SK-N-MC (cell line): ENCODE measurements around the gene ARHGEF16.

Experiments used
- DNase-seq: peaks from one replicate; pipeline ENCODE4 v3.0.0-alpha.2; 2011; ENCODE audit warnings: low read depth, low spot score
- H3K27ac ChIP-seq: fragments of 200-600 bp; sonication (generic); 2 replicates; pipeline ENCODE4 v1.5.1; 2016; ENCODE audit warnings: mixed run types
- H3K36me3 ChIP-seq: fragments of 200-600 bp; sonication (generic); 2 replicates; pipeline ENCODE4 v1.6.1; 2017; ENCODE audit warnings: antibody characterized with exemption, low read length, mixed read lengths; ENCODE audit not compliant: insufficient read depth
- H3K4me3 ChIP-seq: fragments of 200-600 bp; sonication (generic); 2 replicates; pipeline ENCODE4 v1.5.1; 2016
- H3K9ac ChIP-seq: fragments of 200-600 bp; sonication (generic); 2 replicates; pipeline ENCODE4 v1.8.0; 2017; ENCODE audit warnings: mixed run types, mixed read lengths; ENCODE audit not compliant: insufficient read length
- H3K9me3 ChIP-seq: fragments of 200-600 bp; sonication (generic); 2 replicates; pipeline ENCODE4 v1.6.1; 2017; ENCODE audit warnings: low read depth, mild to moderate bottlenecking, antibody characterized with exemption, low read length, moderate library complexity, mixed read lengths
- EZH2 ChIP-seq: fragments of 200-600 bp; sonication (generic); IDR thresholded peaks from one replicate; pipeline ENCODE4 v1.6.1; 2017; ENCODE audit warnings: antibody characterized with exemption
- FOXP2 ChIP-seq: optimal IDR thresholded peaks from 2 replicates; pipeline ENCODE3; 2011; ENCODE audit warnings: mild to moderate bottlenecking, moderate library complexity; ENCODE audit not compliant: insufficient read depth; ENCODE audit errors: extremely low read length, control extremely low read depth
- POLR2AphosphoS5 ChIP-seq: IDR thresholded peaks from 2 replicates; pipeline ENCODE4 v1.6.1; 2012; ENCODE audit warnings: mild to moderate bottlenecking, low read depth, low read length, borderline replicate concordance

The ARHGEF16 gene

GRCh38 chr1:3427711-3428704 lies 26.5 kb upstream of the ARHGEF16 start:
- H3K36me3 ChIP-seq: no peaks in the 10 kb centered on the region
- no peak overlapping the region for H3K9ac ChIP-seq
- no peak for DNase-seq
- TF ChIP-seq FOXP2 (no peak), POLR2AphosphoS5 (no peak), EZH2 (no peak)
- H3K9me3 ChIP-seq: no peaks in the 10 kb centered on the region
- H3K27ac ChIP-seq: no peak overlapping the region
- no peak overlapping the region for H3K4me3 ChIP-seq

- no peak for TF ChIP-seq POLR2AphosphoS5
- no peak for TF ChIP-seq EZH2
- TF ChIP-seq FOXP2: no peak
- H3K36me3 ChIP-seq: no peaks in the 10 kb centered on the region
Observed at GRCh38 chr1:3428899-3429298, 25.6 kb upstream of the ARHGEF16 start.

GRCh38 chr1:3429320-3429719 lies 25.1 kb upstream of the ARHGEF16 start:
- no peak for TF ChIP-seq FOXP2
- TF ChIP-seq EZH2: no peak
- no peak for TF ChIP-seq POLR2AphosphoS5
- no peak overlapping the region for H3K4me3 ChIP-seq
- H3K9me3 ChIP-seq: no peaks in the 10 kb centered on the region
- H3K27ac ChIP-seq: no peak overlapping the region
- H3K9ac ChIP-seq: no peak overlapping the region
- H3K36me3 ChIP-seq: no peaks in the 10 kb centered on the region
- no peak for DNase-seq

More at GRCh38 chr1:3428899-3429298, 25.6 kb upstream of the ARHGEF16 start:
- Histone ChIP-seq H3K27ac (no peak overlapping the region), H3K9ac (no peak overlapping the region), H3K9me3 (no peaks in the 10 kb centered on the region), H3K4me3 (no peak overlapping the region)
- no peak for DNase-seq

GRCh38 chr1:3429766-3430165 lies 24.7 kb upstream of the ARHGEF16 start:
- no peak for TF ChIP-seq FOXP2
- TF ChIP-seq POLR2AphosphoS5: no peak
- Histone ChIP-seq H3K27ac (no peak overlapping the region), H3K9me3 (no peaks in the 10 kb centered on the region), H3K36me3 (no peaks in the 10 kb centered on the region), H3K4me3 (no peak overlapping the region), H3K9ac (no peak overlapping the region)
- no peak for DNase-seq

- TF ChIP-seq EZH2 (no peak), POLR2AphosphoS5 (no peak), FOXP2 (no peak)
- no peak for DNase-seq
- H3K9me3 ChIP-seq: no peaks in the 10 kb centered on the region
Observed at GRCh38 chr1:3430406-3430805, 24.1 kb upstream of the ARHGEF16 start.

GRCh38 chr1:3430820-3431219 lies 23.6 kb upstream of the ARHGEF16 start:
- no peak for DNase-seq
- Histone ChIP-seq H3K9ac (no peak overlapping the region), H3K9me3 (no peaks in the 10 kb centered on the region), H3K27ac (no peak overlapping the region), H3K36me3 (no peaks in the 10 kb centered on the region), H3K4me3 (no peak overlapping the region)
- TF ChIP-seq POLR2AphosphoS5 (no peak), EZH2 (no peak), FOXP2 (no peak)

More at GRCh38 chr1:3430406-3430805, 24.1 kb upstream of the ARHGEF16 start:
- Histone ChIP-seq H3K36me3 (no peaks in the 10 kb centered on the region), H3K4me3 (no peak overlapping the region), H3K9ac (no peak overlapping the region), H3K27ac (no peak overlapping the region)

- TF ChIP-seq EZH2: no peak
- TF ChIP-seq POLR2AphosphoS5: no peak
- TF ChIP-seq FOXP2: no peak
- DNase-seq: no peak
- no peak overlapping the region for H3K4me3 ChIP-seq
- H3K27ac ChIP-seq: no peak overlapping the region
- H3K9me3 ChIP-seq: no peaks in the 10 kb centered on the region
- no peaks in the 10 kb centered on the region for H3K36me3 ChIP-seq
- H3K9ac ChIP-seq: no peak overlapping the region
Observed at GRCh38 chr1:3431266-3431665, 23.2 kb upstream of the ARHGEF16 start.

GRCh38 chr1:3431686-3432085 lies 22.8 kb upstream of the ARHGEF16 start:
- Histone ChIP-seq H3K9me3 (no peaks in the 10 kb centered on the region), H3K27ac (no peak overlapping the region), H3K4me3 (no peak overlapping the region), H3K36me3 (no peaks in the 10 kb centered on the region), H3K9ac (no peak overlapping the region)
- no peak for DNase-seq
- TF ChIP-seq FOXP2 (no peak), EZH2 (no peak), POLR2AphosphoS5 (no peak)
